Fibroblast of pulmonary artery (primary cell): ENCODE results near the gene CCL20.

ENCODE experiments used
- DNase-seq: peaks from one replicate; pipeline ENCODE4 v3.0.0-alpha.2; 2010; ENCODE audit warnings: low read depth
- H3K4me3 ChIP-seq: replicated peaks from 2 replicates; pipeline ENCODE4 v1.5.1; 2011; ENCODE audit warnings: low read depth, mild to moderate bottlenecking, control low read depth, low read length, moderate library complexity
- TF ChIP-seq, protein P1 (sequence below): IDR thresholded peaks from 2 replicates; pipeline ENCODE4 v1.5.1; 2011; ENCODE audit warnings: mild to moderate bottlenecking, control low read depth, low read length, inconsistent platforms; ENCODE audit errors: missing control alignments

The CCL20 gene

DNA sequence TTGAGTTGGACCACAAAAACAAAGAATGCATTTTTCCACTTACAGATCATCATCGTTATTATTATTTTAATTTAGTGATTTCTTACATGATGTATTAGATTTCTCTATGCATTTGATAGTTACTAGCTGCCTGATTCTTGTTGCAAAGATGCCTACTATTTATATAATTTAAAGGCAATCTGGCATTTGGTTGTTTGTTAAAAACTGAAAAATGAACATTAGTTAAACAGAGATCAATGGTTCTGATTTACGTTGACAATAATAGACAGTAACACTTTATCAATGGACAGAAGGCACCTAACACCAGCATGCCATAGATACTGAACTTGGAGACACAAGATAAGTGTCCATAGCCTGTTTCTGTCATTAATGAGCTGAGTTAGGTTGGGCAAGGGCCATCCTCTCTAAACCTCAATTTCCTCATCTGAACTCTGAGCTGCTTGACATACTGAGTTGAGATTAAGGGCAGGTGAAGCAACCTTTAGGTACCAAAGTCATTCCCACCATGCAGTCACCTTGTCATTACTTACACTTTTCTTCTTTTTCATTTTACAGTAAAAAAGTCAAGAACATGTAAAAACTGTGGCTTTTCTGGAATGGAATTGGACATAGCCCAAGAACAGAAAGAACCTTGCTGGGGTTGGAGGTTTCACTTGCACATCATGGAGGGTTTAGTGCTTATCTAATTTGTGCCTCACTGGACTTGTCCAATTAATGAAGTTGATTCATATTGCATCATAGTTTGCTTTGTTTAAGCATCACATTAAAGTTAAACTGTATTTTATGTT lies 3.1 kb downstream of the CCL20 start:
- peak; percentile 72 for DNase-seq
- peak overlapping the region; percentile 65 for H3K4me3 ChIP-seq
- TF ChIP-seq, protein P1, sequence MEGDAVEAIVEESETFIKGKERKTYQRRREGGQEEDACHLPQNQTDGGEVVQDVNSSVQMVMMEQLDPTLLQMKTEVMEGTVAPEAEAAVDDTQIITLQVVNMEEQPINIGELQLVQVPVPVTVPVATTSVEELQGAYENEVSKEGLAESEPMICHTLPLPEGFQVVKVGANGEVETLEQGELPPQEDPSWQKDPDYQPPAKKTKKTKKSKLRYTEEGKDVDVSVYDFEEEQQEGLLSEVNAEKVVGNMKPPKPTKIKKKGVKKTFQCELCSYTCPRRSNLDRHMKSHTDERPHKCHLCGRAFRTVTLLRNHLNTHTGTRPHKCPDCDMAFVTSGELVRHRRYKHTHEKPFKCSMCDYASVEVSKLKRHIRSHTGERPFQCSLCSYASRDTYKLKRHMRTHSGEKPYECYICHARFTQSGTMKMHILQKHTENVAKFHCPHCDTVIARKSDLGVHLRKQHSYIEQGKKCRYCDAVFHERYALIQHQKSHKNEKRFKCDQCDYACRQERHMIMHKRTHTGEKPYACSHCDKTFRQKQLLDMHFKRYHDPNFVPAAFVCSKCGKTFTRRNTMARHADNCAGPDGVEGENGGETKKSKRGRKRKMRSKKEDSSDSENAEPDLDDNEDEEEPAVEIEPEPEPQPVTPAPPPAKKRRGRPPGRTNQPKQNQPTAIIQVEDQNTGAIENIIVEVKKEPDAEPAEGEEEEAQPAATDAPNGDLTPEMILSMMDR: no peak

DNA sequence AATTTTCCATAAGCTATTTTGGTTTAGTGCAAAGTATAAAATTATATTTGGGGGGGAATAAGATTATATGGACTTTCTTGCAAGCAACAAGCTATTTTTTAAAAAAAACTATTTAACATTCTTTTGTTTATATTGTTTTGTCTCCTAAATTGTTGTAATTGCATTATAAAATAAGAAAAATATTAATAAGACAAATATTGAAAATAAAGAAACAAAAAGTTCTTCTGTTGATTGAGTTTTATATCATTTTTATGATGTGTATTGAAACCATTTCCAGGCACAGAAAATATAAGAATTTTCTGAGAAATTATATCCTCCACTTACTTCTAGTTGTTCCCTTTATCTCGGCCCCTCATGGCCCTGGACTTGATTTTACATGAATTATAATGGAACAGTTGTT lies 3.7 kb downstream of the CCL20 start:
- DNase-seq: no peak
- TF ChIP-seq, protein P1: no peak
- H3K4me3 ChIP-seq: peak overlapping the region; percentile 65

DNA sequence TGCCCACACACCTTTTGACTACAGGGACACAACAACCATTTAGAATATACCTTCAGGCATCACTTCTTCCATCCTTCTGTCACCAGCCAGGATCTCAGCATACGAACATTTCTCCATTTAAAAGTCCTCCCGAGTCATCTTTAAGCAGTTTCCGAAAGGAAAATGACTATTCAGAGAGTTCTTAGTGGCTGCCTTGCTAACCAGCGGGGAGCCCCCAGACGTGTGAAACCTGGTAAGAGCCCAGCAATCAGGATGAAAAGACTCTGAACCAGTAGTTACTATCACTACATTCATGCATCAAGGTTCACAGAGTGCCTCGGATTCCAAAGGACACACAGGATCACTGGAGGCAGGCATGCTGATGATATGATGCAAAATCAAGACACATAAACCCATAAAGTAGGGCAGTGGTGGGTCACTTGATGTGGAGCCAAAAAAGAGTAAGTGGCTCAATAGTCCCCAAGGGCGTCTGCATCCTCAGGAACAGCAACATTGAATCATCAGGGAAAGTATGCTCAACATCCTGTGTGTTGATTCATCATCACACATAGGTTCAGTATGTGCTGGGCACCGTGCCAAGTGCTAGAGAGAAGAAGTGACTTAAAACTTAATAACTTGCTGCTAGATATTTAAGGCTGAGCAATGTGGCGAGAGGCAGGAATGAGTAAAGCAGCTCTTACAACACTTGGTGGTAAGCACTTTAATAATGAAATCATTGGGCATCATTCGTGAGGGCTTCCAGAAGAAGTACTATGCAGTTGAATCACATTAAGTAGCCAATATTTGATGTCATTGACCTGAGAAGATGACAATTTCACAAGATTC lies 4.4 kb downstream of the CCL20 start:
- DNase-seq: peak; percentile 100
- TF ChIP-seq, protein P1: peak; percentile 5
- peak overlapping the region; percentile 65 for H3K4me3 ChIP-seq

DNA sequence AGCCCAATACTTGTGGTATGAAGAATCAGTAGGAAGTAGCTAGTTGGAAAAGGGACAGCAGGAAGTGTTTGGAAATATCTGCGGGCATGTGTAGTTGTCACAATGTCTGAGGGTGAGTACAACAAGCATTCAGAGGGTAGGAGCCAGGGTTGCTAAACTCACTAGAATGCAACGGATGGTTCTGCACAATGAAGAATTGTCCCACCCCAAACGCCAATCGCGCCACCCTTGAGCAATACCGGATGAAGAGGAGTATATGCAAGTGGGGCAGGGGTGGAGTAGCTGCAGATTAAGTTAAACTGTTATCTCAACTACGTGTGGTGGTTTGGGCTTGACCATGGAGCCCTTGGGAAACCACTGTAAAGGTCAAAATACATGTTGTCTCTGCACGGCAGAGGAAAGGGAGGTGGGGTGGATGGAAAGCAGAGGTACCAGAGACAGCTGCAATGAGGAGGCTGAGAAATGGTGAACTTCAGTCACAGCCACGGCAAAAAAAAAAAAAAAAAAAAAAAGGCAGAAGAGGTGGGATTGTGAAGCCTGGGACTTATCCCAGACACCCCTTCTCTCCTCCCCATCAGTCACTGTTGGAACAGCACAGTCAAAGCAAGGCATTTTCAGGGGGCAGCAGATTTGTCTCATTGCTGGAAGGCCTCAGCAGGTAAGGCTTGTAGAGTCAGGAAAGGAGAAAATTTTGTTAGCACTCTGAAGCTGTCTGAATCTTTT lies 5.2 kb downstream of the CCL20 start:
- H3K4me3 ChIP-seq: no peak overlapping the region
- DNase-seq: peak; percentile 100
- TF ChIP-seq, protein P1: no peak

DNA sequence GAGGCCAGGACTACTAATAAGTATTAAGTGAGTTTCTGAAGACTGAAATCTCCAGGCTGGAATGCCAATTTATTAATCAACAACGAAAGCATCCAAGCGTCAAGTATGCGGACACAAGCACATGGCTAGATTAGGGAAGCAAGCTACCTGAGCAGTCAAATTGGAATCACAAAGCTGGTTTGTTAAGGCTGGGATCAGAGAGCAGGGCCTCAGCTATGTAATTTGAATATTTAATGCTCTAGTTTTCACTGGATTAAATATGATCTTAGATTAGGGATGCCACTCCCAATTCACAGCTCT lies 5.7 kb downstream of the CCL20 start:
- TF ChIP-seq, protein P1: no peak
- DNase-seq: no peak
- H3K4me3 ChIP-seq: no peak overlapping the region

DNA sequence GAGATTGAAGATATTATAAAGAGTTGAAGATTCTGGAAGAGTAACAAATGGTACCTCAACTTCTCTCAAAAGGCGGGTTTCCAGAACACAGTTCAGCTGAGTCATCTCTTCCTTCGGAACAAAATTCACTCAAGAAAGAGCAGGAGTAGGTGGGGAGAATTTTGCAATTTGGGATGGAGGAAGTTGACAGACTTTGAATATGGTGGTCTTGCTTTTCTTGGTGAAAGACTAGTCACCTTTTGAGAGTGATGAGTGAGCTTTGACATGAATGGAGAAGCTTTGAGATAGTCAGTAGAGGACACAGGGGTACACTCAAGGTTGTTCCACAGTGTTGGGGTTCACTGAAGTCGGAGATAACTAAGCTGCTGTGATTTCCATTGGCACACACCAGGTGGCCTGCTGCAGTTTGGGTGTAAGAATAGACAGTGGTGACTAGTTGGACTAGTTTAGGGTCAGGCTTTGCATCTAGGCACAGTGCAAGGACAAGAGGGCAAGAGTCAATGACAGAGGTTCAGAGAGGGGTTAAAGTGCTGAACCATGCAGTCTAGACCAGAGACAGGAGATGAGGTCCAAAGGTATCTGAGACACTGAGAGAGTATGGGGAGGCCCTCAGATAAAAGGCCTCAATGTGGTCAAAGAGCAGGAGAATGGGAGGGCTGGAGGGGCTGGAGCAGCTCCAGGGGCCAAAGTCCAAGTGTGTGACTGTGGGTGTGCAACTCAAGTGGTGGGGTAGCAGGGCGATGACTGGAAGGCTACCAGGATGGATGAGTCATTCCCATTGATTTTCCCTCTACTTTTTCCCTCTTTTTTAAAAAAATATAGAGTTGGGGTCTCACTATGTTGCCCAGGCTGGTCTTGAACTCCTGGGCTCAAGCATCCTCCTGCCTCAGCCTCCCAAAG lies 7.7 kb downstream of the CCL20 start:
- H3K4me3 ChIP-seq: no peak overlapping the region
- no peak for DNase-seq
- TF ChIP-seq, protein P1: no peak
